ENCODE data around the gene ARL6IP5. TPM values are rescaled to one million over a fixed set of nuclear protein-coding genes. Genes with fewer than 3 reads are reported as not detected.
A peak's percentile ranks its signal among the peaks of the same experiment; 100 is the strongest.

Gene ARL6IP5, protein sequence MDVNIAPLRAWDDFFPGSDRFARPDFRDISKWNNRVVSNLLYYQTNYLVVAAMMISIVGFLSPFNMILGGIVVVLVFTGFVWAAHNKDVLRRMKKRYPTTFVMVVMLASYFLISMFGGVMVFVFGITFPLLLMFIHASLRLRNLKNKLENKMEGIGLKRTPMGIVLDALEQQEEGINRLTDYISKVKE
- total RNA-seq (108 TPM), polyA plus RNA-seq (130 TPM)
- long read RNA-seq, donor 1, transcript ARL6IP5-201 (3 exons, 2,101 nt), result major isoform, 17 of 17 reads
- long read RNA-seq, donor 1, partial matches to known transcripts, result 0 of 17 reads
- long read RNA-seq, donor 1, other reads (novel, unspliced or antisense), result 0 of 17 reads
- long read RNA-seq, donor 2, transcript ARL6IP5-201 (3 exons, 2,101 nt), result major isoform, 150 of 170 reads
- long read RNA-seq, donor 2, partial matches to known transcripts, result 19 of 170 reads
- long read RNA-seq, donor 2, other reads (novel, unspliced or antisense), result 0 of 170 reads
- long read RNA-seq, donor 3, transcript ARL6IP5-201 (3 exons, 2,101 nt), result major isoform, 116 of 130 reads
- long read RNA-seq, donor 3, partial matches to known transcripts, result 11 of 130 reads
- long read RNA-seq, donor 3, other reads (novel, unspliced or antisense), result 0 of 130 reads
- long read RNA-seq, donor 4, transcript ARL6IP5-201 (3 exons, 2,101 nt), result major isoform, 54 of 62 reads
- long read RNA-seq, donor 4, partial matches to known transcripts, result 5 of 62 reads
- long read RNA-seq, donor 4, other reads (novel, unspliced or antisense), result 0 of 62 reads
- long read RNA-seq, donor 5, transcript ARL6IP5-201 (3 exons, 2,101 nt), result major isoform, 165 of 193 reads
- long read RNA-seq, donor 5, partial matches to known transcripts, result 25 of 193 reads
- long read RNA-seq, donor 5, other reads (novel, unspliced or antisense), result 0 of 193 reads
- long read RNA-seq, donor 6, transcript ARL6IP5-201 (3 exons, 2,101 nt), result major isoform, 69 of 78 reads
- long read RNA-seq, donor 6, partial matches to known transcripts, result 5 of 78 reads
- long read RNA-seq, donor 6, other reads (novel, unspliced or antisense), result 0 of 78 reads
- long read RNA-seq, donor 7, transcript ARL6IP5-201 (3 exons, 2,101 nt), result major isoform, 121 of 134 reads
- long read RNA-seq, donor 7, partial matches to known transcripts, result 10 of 134 reads
- long read RNA-seq, donor 7, other reads (novel, unspliced or antisense), result 0 of 134 reads
- long read RNA-seq, donor 8, transcript ARL6IP5-201 (3 exons, 2,101 nt), result major isoform, 43 of 45 reads
- long read RNA-seq, donor 8, partial matches to known transcripts, result 0 of 45 reads
- long read RNA-seq, donor 8, other reads (novel, unspliced or antisense), result 0 of 45 reads
- long read RNA-seq, donor 9, transcript ARL6IP5-201 (3 exons, 2,101 nt), result major isoform, 52 of 69 reads
- long read RNA-seq, donor 9, partial matches to known transcripts, result 13 of 69 reads
- long read RNA-seq, donor 9, other reads (novel, unspliced or antisense), result 0 of 69 reads
- long read RNA-seq, donor 10, transcript ARL6IP5-202 (2 exons, 580 nt), result minor isoform, 6 of 83 reads
- long read RNA-seq, donor 10, transcript ARL6IP5-201 (3 exons, 2,101 nt), result major isoform, 70 of 83 reads
- long read RNA-seq, donor 10, partial matches to known transcripts, result 7 of 83 reads
- long read RNA-seq, donor 10, other reads (novel, unspliced or antisense), result 0 of 83 reads

DNA sequence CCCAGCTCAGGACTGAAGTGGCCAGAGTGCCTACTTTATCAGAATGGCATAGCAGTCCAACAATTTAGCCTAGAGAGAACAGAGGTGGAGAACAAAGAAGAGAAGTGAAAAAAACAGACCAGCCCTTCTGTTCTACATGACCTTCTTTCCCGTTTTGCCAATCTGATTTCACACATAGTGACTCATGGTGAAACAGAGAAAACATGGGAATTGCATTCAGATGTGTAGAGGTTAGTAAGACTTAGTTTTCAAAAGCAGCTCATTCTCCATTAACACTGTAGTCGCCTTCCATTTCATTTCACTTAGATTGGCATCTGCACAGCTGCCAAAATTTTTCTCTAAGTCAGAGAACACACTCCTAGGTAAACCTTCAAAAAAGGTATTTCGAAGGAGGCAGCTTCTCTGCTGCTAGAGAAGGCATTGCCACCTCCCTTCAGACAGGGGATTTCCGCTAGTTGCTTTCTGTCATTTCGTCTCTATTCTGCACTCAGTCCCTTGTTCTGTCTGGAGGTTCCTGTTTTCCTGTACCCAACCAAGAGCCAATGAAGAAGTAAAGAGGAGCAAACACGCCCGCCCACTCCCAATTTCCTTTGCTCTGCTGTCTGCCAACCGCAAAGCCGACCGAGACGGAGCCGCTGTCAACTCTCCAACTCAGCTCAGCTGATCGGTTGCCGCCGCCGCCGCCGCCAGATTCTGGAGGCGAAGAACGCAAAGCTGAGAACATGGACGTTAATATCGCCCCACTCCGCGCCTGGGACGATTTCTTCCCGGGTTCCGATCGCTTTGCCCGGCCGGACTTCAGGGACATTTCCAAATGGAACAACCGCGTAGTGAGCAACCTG is at the start of gene ARL6IP5:
Gene ARL6IP5 (plus strand): TSS at position 612 of the 842 bp plus-strand sequence. CDS start 111 bp downstream, at position 723.
- Histone ChIP-seq H3K27me3 (ENCODE audit: control insufficient read depth in 2 of 2, insufficient read depth in 1 of 2, low read length in 1 of 2) (no peaks in the 10 kb centered on the region), H3K4me3 (ENCODE audit: low read length in 2 of 2) (peak within 1 kb of the TSS; percentile 96 to 97), H3K4me1 (ENCODE audit: control insufficient read depth in 2 of 2, insufficient read depth in 2 of 2, low read length in 2 of 2) (peaks cover 20 to 52% of the 10 kb centered on the region in 2 donors), H3K9me3 (ENCODE audit: control insufficient read depth in 2 of 2, insufficient read depth in 1 of 2, low read length in 1 of 2) (no peaks in the 10 kb centered on the region), H3K27ac (ENCODE audit: low read depth in 1 of 2, low read length in 1 of 2) (peak within 1 kb of the TSS; percentile 93 to 95), H3K36me3 (ENCODE audit: control insufficient read depth in 2 of 2, insufficient read depth in 2 of 2, low read length in 1 of 2) (peaks cover under 1 to 15% of the 10 kb centered on the region in 2 donors)
- peak; percentile 83 to 97 (median 92) for DNase-seq (ENCODE audit: low read depth in 6 of 9, low spot score in 9 of 9)
- under 1% methylated on average over 32 of the region's 32 CpGs for WGBS

GRCh38 chr3:69044608-69045007 is 40.1 kb upstream of the ARL6IP5 start:
- no peaks in the 10 kb centered on the region for H3K27me3 ChIP-seq (ENCODE audit: control insufficient read depth in 2 of 2, insufficient read depth in 1 of 2, low read length in 1 of 2)
- H3K27ac ChIP-seq (ENCODE audit: low read depth in 1 of 2, low read length in 1 of 2), result no peak overlapping the region
- H3K36me3 ChIP-seq (ENCODE audit: control insufficient read depth in 2 of 2, insufficient read depth in 2 of 2, low read length in 1 of 2), result peaks cover 15 to 42% of the 10 kb centered on the region in 2 donors
- no peaks in the 10 kb centered on the region for H3K9me3 ChIP-seq (ENCODE audit: control insufficient read depth in 2 of 2, insufficient read depth in 1 of 2, low read length in 1 of 2)
- 97% methylated on average over 2 of the region's 2 CpGs for WGBS
- no peak overlapping the region for H3K4me3 ChIP-seq (ENCODE audit: low read length in 2 of 2)
- H3K4me1 ChIP-seq (ENCODE audit: control insufficient read depth in 2 of 2, insufficient read depth in 2 of 2, low read length in 2 of 2), result no peaks in the 10 kb centered on the region
- no peak for DNase-seq (ENCODE audit: low read depth in 6 of 9, low spot score in 9 of 9)

DNA sequence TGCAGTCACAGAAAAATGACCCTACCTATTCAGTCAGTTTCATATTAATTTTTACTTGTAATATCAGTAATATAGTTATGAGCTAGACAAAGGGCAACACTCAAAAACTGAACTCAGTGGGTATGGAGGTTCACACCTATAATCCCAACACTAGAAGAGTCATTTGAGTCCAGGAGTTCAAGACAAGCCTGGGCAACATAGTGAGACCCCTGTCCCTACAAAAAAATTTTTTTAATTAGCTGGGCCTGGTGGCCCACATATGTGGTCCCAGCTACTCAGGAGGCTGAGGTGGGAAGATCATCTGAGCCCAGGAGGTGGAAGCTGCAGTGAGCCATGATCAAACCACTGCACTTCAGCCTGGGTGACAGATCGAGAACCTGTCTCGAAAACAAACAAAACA is 35.7 kb upstream of the ARL6IP5 start:
- no peaks in the 10 kb centered on the region for H3K27me3 ChIP-seq (ENCODE audit: control insufficient read depth in 2 of 2, insufficient read depth in 1 of 2, low read length in 1 of 2)
- H3K36me3 ChIP-seq (ENCODE audit: control insufficient read depth in 2 of 2, insufficient read depth in 2 of 2, low read length in 1 of 2), result peaks cover 10 to 30% of the 10 kb centered on the region in 2 donors
- H3K27ac ChIP-seq (ENCODE audit: low read depth in 1 of 2, low read length in 1 of 2), result no peak overlapping the region
- no peak overlapping the region for H3K4me3 ChIP-seq (ENCODE audit: low read length in 2 of 2)
- WGBS, result 99% methylated on average over 2 of the region's 2 CpGs
- DNase-seq (ENCODE audit: low read depth in 6 of 9, low spot score in 9 of 9), result no peak
- H3K4me1 ChIP-seq (ENCODE audit: control insufficient read depth in 2 of 2, insufficient read depth in 2 of 2, low read length in 2 of 2), result peaks cover 5 to 10% of the 10 kb centered on the region in 2 donors
- no peaks in the 10 kb centered on the region for H3K9me3 ChIP-seq (ENCODE audit: control insufficient read depth in 2 of 2, insufficient read depth in 1 of 2, low read length in 1 of 2)

DNA sequence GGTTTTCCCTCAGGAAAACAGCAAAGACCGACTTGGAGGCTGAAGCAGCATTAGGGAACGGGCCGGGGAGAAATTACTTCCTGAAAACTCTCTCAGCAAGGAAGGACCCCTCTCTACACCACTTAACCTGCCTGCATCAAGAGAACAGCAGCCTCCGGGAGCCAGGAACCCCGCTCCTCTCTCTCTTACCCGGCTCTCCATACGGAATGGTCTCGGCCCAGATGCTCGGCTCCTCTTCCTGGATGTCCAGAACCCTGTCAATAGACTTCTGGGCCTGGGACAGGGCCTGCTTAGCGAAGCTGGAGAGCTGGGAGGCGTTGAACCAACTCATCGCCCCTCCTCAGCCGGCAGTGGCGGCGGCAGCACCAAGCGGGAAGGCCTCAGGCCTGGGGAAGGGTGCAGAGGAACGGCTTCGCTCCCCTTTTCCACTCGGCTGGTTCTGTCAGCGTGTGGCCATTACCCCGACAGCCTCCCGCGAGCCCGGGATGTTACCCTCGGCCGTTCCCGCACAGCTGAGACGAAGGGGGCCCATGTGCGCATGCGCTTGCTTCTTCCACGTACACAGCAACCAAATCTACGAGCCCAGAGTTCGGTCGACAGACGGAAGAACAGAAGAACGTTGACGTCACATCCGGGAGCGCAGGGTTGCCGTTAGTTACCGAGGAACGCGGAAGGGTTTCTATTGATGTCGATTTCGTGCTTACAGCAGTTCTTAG is 32.8 kb upstream of the ARL6IP5 start, which contains the start of gene TMF1:
Gene TMF1 (minus strand): TSS at position 578 of the 716 bp plus-strand sequence. CDS start 247 bp downstream, at position 331.
- peak within 1 kb of the TSS; percentile 83 to 93 for H3K27ac ChIP-seq (ENCODE audit: low read depth in 1 of 2, low read length in 1 of 2)
- WGBS, result under 1% methylated on average over 45 of the region's 45 CpGs
- H3K4me1 ChIP-seq (ENCODE audit: control insufficient read depth in 2 of 2, insufficient read depth in 2 of 2, low read length in 2 of 2), result peaks cover 5 to 10% of the 10 kb centered on the region in 2 donors
- peak within 1 kb of the TSS; percentile 56 to 67 for H3K4me3 ChIP-seq (ENCODE audit: low read length in 2 of 2)
- no peaks in the 10 kb centered on the region for H3K9me3 ChIP-seq (ENCODE audit: control insufficient read depth in 2 of 2, insufficient read depth in 1 of 2, low read length in 1 of 2)
- no peaks in the 10 kb centered on the region for H3K27me3 ChIP-seq (ENCODE audit: control insufficient read depth in 2 of 2, insufficient read depth in 1 of 2, low read length in 1 of 2)
- peak; percentile 97 to 100 (median 99) for DNase-seq (ENCODE audit: low read depth in 6 of 9, low spot score in 9 of 9)
- peaks cover 8 to 31% of the 10 kb centered on the region in 2 donors for H3K36me3 ChIP-seq (ENCODE audit: control insufficient read depth in 2 of 2, insufficient read depth in 2 of 2, low read length in 1 of 2)

DNA sequence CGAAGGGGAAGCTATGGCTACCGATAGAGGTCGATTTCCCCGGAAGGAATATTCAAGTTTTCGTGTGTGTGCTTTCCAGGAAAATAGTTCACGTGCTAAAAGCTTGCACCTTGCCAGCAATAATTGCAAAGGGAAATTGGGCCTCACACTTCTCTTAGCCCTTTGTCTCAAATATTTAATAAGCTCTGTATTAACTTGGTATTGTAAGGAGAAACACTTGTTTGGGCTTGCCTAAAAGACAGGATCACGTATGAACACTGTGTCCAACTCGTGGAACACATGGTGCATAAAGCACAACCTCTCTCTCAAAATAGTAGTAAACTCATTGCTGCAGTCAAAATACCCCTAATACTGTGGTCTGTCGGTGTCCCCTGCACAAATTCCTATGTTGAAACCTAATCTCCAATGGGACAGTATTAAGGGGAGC is 32.3 kb upstream of the ARL6IP5 start:
- Histone ChIP-seq H3K36me3 (ENCODE audit: control insufficient read depth in 2 of 2, insufficient read depth in 2 of 2, low read length in 1 of 2) (peaks cover 8 to 28% of the 10 kb centered on the region in 2 donors), H3K4me1 (ENCODE audit: control insufficient read depth in 2 of 2, insufficient read depth in 2 of 2, low read length in 2 of 2) (peaks cover 5 to 10% of the 10 kb centered on the region in 2 donors), H3K9me3 (ENCODE audit: control insufficient read depth in 2 of 2, insufficient read depth in 1 of 2, low read length in 1 of 2) (no peaks in the 10 kb centered on the region), H3K27ac (ENCODE audit: low read depth in 1 of 2, low read length in 1 of 2) (peak overlapping the region; percentile 48 to 83), H3K4me3 (ENCODE audit: low read length in 2 of 2) (peak overlapping the region; percentile 56 to 67), H3K27me3 (ENCODE audit: control insufficient read depth in 2 of 2, insufficient read depth in 1 of 2, low read length in 1 of 2) (no peaks in the 10 kb centered on the region)
- 20% methylated on average over 9 of the region's 9 CpGs for WGBS
- no peak for DNase-seq (ENCODE audit: low read depth in 6 of 9, low spot score in 9 of 9)

DNA sequence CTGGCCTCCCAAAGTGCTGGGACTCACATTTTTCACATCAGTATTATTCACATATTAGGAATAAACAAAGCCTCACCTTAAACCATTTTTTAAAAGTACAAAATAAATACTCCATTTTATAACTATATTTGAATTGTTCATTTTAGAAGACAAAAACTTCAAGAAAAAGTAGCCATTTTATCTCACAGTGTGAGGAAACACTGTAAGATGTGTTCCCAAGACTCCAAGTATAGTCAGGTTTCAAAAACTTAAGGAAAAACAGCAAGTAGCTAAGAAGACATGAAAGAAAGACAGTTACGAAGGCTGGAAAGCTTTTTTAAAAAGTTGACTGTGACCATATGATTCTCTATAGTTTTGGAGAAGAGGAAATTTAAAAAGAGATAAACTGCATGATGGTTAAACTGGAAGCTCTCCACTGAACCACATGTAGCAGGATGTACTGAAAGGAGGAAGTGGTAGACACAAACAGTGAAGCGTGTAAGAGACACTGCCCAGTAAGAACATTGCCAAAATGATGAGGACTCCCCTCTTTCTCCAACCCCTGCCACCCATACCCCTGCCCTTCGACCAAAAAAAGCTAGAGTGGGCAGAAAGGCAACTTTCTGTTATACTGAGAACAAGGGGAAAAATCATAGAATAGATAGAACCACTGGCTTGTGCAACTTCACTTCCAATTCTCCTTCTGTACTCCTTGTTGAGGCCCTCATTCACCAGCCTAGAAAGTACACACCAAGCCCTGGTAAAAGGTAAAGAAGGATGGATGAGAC is 26.4 kb upstream of the ARL6IP5 start:
- Histone ChIP-seq H3K27me3 (ENCODE audit: control insufficient read depth in 2 of 2, insufficient read depth in 1 of 2, low read length in 1 of 2) (no peaks in the 10 kb centered on the region), H3K9me3 (ENCODE audit: control insufficient read depth in 2 of 2, insufficient read depth in 1 of 2, low read length in 1 of 2) (no peaks in the 10 kb centered on the region), H3K4me3 (ENCODE audit: low read length in 2 of 2) (no peak overlapping the region), H3K27ac (ENCODE audit: low read depth in 1 of 2, low read length in 1 of 2) (peak overlapping the region; percentile 6 to 38), H3K36me3 (ENCODE audit: control insufficient read depth in 2 of 2, insufficient read depth in 2 of 2, low read length in 1 of 2) (peaks cover 27 to 50% of the 10 kb centered on the region in 2 donors), H3K4me1 (ENCODE audit: control insufficient read depth in 2 of 2, insufficient read depth in 2 of 2, low read length in 2 of 2) (peaks cover 0 to 4% of the 10 kb centered on the region in 2 donors)
- DNase-seq (ENCODE audit: low read depth in 6 of 9, low spot score in 9 of 9), result peak in 2 of 9 donors; percentile 19 to 56
- WGBS, result 42% methylated on average over 3 of the region's 3 CpGs

GRCh38 chr3:69058947-69059224 is 25.9 kb upstream of the ARL6IP5 start:
- Histone ChIP-seq H3K36me3 (ENCODE audit: control insufficient read depth in 2 of 2, insufficient read depth in 2 of 2, low read length in 1 of 2) (peaks cover 27 to 47% of the 10 kb centered on the region in 2 donors), H3K4me3 (ENCODE audit: low read length in 2 of 2) (no peak overlapping the region), H3K4me1 (ENCODE audit: control insufficient read depth in 2 of 2, insufficient read depth in 2 of 2, low read length in 2 of 2) (peaks cover 0 to 4% of the 10 kb centered on the region in 2 donors), H3K9me3 (ENCODE audit: control insufficient read depth in 2 of 2, insufficient read depth in 1 of 2, low read length in 1 of 2) (no peaks in the 10 kb centered on the region), H3K27me3 (ENCODE audit: control insufficient read depth in 2 of 2, insufficient read depth in 1 of 2, low read length in 1 of 2) (no peaks in the 10 kb centered on the region), H3K27ac (ENCODE audit: low read depth in 1 of 2, low read length in 1 of 2) (peak overlapping the region in 1 of 2 donors; percentile 42)
- no peak for DNase-seq (ENCODE audit: low read depth in 6 of 9, low spot score in 9 of 9)
- WGBS, result 98% methylated on average over 2 of the region's 2 CpGs

Data from thymus (tissue), 14 donors.